HUES64 (cell line): ENCODE data around the gene PPIL4.

Experiments used
- H3K27ac ChIP-seq: 2 replicates; pipeline ENCODE4 v1.7.0; 2013; ENCODE audit warnings: low read depth, low read length, inconsistent platforms
- H3K27me3 ChIP-seq: 2 replicates; pipeline ENCODE4 v1.6.1; 2013; ENCODE audit warnings: mild to moderate bottlenecking, low read length; ENCODE audit not compliant: insufficient read depth
- H3K36me3 ChIP-seq: 2 replicates; pipeline ENCODE4 v1.6.1; 2013; ENCODE audit warnings: mild to moderate bottlenecking, low read length; ENCODE audit not compliant: insufficient read depth
- H3K4me1 ChIP-seq: 2 replicates; pipeline ENCODE4 v1.6.1; 2013; ENCODE audit warnings: mild to moderate bottlenecking, low read length, moderate library complexity; ENCODE audit not compliant: insufficient read depth
- H3K4me3 ChIP-seq: 2 replicates; pipeline ENCODE4 v1.5.1; 2013; ENCODE audit warnings: mild to moderate bottlenecking, low read length, moderate library complexity
- H3K9ac ChIP-seq: 2 replicates; pipeline ENCODE4 v1.6.1; 2013; ENCODE audit warnings: mild to moderate bottlenecking, low read depth, low read length
- H3K9me3 ChIP-seq: 2 replicates; pipeline ENCODE4 v1.6.1; 2013; ENCODE audit warnings: low read depth, low read length; ENCODE audit not compliant: insufficient read depth
- WGBS: fragments of 150-250, 120-280 bp; methylation state at CpG from one replicate; pipeline ENCODE4 v1.1.7; 2013; ENCODE audit warnings: missing lambda C conversion rate; 5-methylcytosine and 5-hydroxymethylcytosine counted together

Gene PPIL4

DNA sequence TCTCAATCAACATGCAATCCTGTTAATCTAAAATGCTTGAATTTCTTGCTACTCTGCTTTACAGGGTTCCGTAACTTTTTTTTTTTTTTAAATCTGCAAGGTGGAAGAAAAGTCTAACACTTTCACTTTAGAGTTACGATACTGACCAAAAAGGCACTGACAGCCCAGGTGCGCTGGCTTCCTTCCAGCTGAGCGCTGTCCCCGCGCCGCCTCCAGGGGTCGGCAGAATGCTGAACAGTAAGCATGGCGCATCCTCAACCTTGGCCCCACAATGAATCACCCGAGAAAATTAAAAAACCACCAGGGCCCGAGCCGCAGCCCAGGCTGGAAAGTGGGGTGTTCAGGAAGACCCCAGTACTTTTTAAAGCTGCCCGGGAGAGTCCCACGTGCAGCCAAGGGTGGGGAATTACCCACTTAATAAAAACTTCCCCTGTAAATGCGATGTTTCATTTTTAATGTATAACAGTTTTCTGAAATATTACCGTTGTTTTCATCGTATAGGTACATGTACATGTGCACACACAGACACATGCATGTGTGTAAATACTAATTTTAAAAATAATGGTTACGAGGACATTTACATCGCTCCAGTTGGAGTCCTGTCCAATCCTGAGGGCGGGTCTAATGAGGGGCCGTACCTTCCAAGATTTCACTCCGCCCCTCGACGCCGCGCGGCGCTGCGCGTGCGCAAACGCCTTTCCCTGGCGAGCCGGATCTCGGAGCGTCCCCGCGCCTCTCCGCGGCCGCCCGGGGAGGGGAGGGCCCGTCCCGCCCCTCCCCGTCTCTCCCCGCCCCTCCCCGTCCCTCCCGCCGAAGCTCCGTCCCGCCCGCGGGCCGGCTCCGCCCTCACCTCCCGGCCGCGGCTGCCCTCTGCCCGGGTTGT, 19.9 kb upstream of the PPIL4 start, which contains the start of gene GINM1:
TSS of gene GINM1 (plus strand) at position 849 of the 883 bp plus-strand sequence. CDS start 40 bp downstream, outside the sequence.
- Histone ChIP-seq H3K4me1 (no peaks in the 10 kb centered on the region), H3K4me3 (peak within 1 kb of the TSS; percentile 93), H3K27me3 (peaks cover 5% of the 10 kb centered on the region; the same call in 1 of the 2 replicates), H3K27ac (peak within 1 kb of the TSS; percentile 90), H3K9me3 (no peaks in the 10 kb centered on the region), H3K9ac (peak within 1 kb of the TSS; percentile 92), H3K36me3 (no peaks in the 10 kb centered on the region)
- under 1% methylated on average over 55 of the region's 59 CpGs for WGBS

DNA sequence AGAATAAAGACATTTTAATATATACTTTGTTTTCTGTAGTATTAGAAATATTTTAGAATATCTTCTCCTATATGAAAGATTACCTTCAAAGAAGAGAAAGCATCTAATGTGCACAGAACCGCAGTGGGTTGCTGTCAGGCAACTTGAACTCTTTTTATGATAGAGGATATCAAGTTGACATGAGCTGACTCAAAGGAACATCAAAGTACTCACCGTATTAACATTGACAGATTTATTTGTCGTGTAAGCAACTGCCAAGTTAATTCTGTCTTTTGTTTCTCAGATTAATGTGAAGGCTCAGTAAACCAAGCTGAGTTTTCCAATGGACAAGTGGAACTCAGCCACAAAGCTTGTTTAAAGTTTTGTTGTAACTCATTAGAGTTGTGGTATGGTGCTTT, 18.1 kb upstream of the PPIL4 start:
- WGBS, result 82% methylated on average over 3 of the region's 3 CpGs
- H3K36me3 ChIP-seq, result no peaks in the 10 kb centered on the region
- no peaks in the 10 kb centered on the region for H3K4me1 ChIP-seq
- no peak overlapping the region for H3K9ac ChIP-seq
- no peaks in the 10 kb centered on the region for H3K9me3 ChIP-seq
- no peak overlapping the region for H3K27ac ChIP-seq
- no peak overlapping the region for H3K4me3 ChIP-seq
- peaks cover 8% of the 10 kb centered on the region; the same call in 1 of the 2 replicates for H3K27me3 ChIP-seq

DNA sequence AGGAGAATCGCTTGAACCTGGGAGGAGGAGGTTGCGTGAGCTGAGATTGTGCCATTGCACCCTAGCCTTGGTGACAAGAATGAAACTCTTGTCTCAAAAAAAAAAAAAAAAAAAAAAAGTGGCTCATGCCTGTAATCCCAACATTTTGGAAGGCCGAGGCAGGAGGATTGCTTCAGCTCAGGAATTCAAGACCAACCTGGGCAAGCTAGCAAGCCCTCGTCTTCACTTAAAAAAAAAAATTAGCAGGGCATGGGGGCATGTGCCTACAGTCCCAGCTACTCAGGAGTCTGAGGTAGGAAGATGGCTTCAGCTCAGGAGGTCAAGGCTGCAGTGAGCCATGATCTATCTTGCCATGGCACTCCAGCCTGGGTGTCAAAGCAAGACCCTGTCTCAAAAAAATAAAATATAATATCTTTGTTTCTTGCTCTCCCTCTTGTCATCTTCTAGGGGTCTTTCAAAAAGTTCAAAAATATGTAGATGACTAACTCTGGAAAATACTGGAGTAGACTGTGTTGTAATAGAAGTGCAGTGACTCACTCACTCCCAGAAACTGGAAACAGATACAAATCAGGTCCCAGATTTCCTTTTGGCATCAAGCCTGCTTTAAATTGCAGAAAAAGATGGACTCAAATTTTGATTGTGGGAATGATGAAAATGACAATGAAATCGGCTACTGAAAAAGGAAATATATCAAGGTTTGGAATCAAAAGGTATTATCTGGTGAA, 17.5 kb upstream of the PPIL4 start:
- H3K27me3 ChIP-seq, result peaks cover 11% of the 10 kb centered on the region; the same call in 1 of the 2 replicates
- no peak overlapping the region for H3K4me3 ChIP-seq
- WGBS, result 87% methylated on average over 5 of the region's 5 CpGs
- H3K4me1 ChIP-seq, result no peaks in the 10 kb centered on the region
- no peak overlapping the region for H3K27ac ChIP-seq
- no peak overlapping the region for H3K9ac ChIP-seq
- H3K36me3 ChIP-seq, result no peaks in the 10 kb centered on the region
- H3K9me3 ChIP-seq, result no peaks in the 10 kb centered on the region

DNA sequence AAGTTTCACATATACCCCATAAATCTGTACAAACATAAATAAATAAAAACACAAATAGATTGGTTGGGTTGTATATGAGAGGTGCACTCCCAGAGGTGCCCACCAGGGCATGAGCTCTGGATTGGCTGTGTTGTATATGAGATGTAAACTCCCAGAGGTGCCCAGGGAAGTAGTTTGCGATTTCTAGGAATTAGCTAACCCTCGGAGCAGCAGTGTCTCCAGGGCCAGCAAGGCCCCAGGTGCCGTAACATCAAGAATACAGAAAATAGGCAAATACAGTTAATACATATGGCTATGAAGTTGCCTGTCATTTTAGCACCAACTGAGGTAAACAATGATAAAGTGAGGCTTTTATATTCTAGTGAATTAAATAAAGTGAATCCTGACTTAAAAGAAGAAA, 14.9 kb upstream of the PPIL4 start:
- Histone ChIP-seq H3K4me1 (no peaks in the 10 kb centered on the region), H3K4me3 (no peak overlapping the region), H3K27ac (no peak overlapping the region), H3K9ac (no peak overlapping the region), H3K9me3 (no peaks in the 10 kb centered on the region), H3K36me3 (no peaks in the 10 kb centered on the region), H3K27me3 (peaks cover 20% of the 10 kb centered on the region; the same call in 1 of the 2 replicates)
- 69% methylated on average over 3 of the region's 3 CpGs for WGBS

DNA sequence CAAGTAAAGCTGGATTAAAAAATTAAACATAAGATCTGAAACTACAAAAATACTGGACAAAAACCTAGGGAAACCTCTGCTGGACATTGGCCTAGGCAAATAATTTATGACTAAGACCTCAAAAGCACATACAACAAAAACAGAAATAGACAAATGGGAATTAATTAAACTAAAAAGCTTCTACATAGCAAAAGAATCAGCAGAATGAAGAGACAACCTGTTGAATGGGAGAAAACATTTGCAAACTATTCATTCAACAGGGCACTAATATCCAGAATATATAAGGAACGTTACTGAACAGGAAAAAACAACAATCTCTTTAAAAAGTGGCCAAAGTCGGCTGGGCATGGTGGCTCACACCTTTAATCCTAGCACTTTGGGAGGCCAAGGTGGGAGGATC, 13.5 kb upstream of the PPIL4 start:
- Histone ChIP-seq H3K27me3 (peaks cover 18% of the 10 kb centered on the region; the same call in 1 of the 2 replicates), H3K27ac (no peak overlapping the region), H3K9ac (no peak overlapping the region), H3K9me3 (no peaks in the 10 kb centered on the region), H3K4me1 (no peaks in the 10 kb centered on the region), H3K36me3 (no peaks in the 10 kb centered on the region), H3K4me3 (no peak overlapping the region)
- 86% methylated on average over 2 of the region's 2 CpGs for WGBS

DNA sequence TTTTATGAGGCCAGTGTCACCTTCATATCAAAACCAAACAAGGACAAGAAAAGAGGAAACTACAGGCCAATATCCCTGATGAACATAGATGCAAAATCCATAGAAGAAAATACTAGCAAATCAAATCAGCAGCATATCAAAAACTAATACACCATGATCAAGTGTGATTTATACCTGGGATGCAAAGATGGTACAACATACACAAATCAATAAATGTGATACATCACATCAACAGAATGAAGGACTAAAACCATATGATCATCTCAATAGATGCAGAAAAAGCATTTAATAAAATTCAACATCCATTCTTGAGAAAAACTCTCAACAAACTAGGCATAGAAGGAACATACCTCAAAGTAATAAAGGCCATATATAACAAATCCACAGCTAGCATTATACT, 12.2 kb upstream of the PPIL4 start:
- peaks cover 14% of the 10 kb centered on the region; the same call in 1 of the 2 replicates for H3K27me3 ChIP-seq
- no peaks in the 10 kb centered on the region for H3K9me3 ChIP-seq
- H3K4me1 ChIP-seq, result no peaks in the 10 kb centered on the region
- H3K9ac ChIP-seq, result no peak overlapping the region
- no peak overlapping the region for H3K4me3 ChIP-seq
- no peak overlapping the region for H3K27ac ChIP-seq
- H3K36me3 ChIP-seq, result no peaks in the 10 kb centered on the region

DNA sequence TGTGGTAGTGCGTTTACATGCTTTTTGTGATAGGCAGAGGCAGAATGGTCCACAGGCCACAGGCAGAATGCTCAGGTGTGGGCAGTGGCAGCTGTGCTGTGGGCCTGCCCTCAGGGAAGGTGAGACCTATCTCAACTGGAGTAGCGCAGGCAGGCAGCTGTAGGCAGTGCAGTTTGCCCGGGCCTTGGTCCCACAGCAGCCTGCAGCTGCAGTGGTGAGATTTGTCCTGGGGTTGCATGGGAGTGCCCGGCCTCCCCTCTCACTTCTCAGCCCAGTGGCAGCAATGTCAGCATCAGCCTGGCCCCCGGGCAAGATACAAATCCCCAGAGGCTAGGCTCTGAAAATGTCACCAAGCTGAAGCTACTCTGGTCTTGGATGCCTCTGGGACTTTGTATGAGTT, 6.1 kb upstream of the PPIL4 start:
- WGBS, result 88% methylated on average over 5 of the region's 5 CpGs

DNA sequence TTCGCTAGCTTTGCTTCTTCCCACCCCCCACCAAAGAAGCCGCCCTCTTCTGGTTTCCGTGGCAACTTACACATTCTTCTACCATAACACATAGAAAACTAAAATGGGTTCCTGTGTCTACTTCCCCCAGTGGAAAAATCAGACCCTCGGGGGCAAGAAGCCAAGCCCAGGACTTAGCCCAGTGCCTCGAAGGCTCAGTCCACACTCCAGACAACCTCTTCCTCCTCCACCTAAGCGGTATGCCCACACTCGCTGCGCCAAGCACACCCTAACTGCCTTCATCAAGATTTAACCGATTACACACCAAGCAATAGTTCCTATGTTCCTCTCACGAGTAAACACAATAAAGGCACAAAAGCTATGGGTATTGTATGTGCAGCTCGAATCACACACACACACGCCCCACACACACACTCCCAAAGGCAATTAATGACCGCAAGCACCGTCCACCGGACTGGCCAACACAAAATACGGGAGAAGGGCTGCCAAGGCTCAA, 537 bp downstream of the PPIL4 start:
- 2% methylated on average over 16 of the region's 16 CpGs for WGBS
- peak overlapping the region; percentile 99 for H3K27ac ChIP-seq

More for the DNA sequence above, 6.1 kb upstream of the PPIL4 start:
- H3K36me3 ChIP-seq, result no peaks in the 10 kb centered on the region
- peaks cover 15% of the 10 kb centered on the region for H3K27me3 ChIP-seq
- no peaks in the 10 kb centered on the region for H3K4me1 ChIP-seq
- no peak overlapping the region; the same call in 1 of the 2 replicates for H3K9ac ChIP-seq
- no peaks in the 10 kb centered on the region for H3K9me3 ChIP-seq
- H3K4me3 ChIP-seq, result no peak overlapping the region
- H3K27ac ChIP-seq, result no peak overlapping the region

DNA sequence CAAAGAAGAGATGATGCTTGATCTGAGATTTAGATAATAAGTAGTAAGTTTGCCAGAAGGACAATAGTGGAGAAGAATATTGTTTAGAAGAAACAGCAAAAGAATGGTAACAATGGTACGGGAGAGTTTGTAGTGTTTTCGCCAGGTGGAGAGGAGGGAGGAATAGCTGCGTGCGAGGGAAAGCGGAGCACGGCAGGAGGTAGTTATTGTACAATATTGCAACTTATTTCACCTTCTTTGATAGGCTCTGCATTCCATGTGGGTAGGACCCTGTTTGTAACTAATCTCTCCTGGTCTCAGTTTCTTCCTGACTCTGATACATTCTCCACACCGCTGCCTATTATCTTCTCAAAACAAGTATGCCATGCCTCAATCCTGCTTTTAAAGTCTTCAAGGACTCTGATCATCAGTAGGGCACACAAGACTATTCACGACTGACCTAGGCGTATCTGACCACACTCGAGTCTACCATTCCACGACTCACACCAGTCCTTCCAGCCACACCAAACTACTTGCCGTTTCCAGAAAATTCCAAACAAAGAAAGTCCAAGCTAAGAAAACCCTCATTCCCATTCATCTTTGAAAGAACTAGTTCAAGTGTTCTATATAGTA, 1.1 kb downstream of the PPIL4 start:
- peaks cover 3% of the 10 kb centered on the region; the same call in 1 of the 2 replicates for H3K4me1 ChIP-seq
- H3K4me3 ChIP-seq, result peak overlapping the region; percentile 99
- WGBS, result 36% methylated on average over 12 of the region's 12 CpGs
- H3K36me3 ChIP-seq, result peaks cover 12% of the 10 kb centered on the region
- no peaks in the 10 kb centered on the region for H3K9me3 ChIP-seq
- peaks cover 12% of the 10 kb centered on the region for H3K27me3 ChIP-seq
- no peak overlapping the region for H3K27ac ChIP-seq
- H3K9ac ChIP-seq, result peak overlapping the region; percentile 95

More for the DNA sequence above, 537 bp downstream of the PPIL4 start:
- Histone ChIP-seq H3K4me1 (peaks cover 3% of the 10 kb centered on the region; the same call in 1 of the 2 replicates), H3K9ac (peak overlapping the region; percentile 95), H3K4me3 (peak overlapping the region; percentile 99), H3K36me3 (peaks cover 7% of the 10 kb centered on the region), H3K27me3 (peaks cover 12% of the 10 kb centered on the region), H3K9me3 (no peaks in the 10 kb centered on the region)

DNA sequence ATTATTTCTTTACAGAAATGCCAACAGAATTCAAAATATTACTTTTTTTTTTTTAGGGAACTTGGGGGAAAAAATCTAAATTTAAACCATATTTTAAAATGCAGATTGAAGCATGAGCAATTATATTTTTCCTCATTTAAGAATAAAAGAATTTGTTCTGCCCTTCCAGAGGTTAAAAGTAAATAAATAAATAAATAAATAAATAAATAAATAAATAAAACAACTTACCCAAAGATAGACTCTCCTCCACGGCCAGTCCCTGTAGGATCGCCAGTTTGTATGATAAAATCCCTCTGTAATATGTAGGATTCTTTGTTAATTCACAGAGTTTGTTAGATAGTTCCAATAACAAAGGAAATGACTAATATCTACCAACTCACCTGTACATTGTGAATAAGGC, 4.7 kb downstream of the PPIL4 start:
- peaks cover 44% of the 10 kb centered on the region for H3K36me3 ChIP-seq
- H3K4me3 ChIP-seq, result no peak overlapping the region
- no peak overlapping the region for H3K27ac ChIP-seq
- H3K9ac ChIP-seq, result no peak overlapping the region
- H3K4me1 ChIP-seq, result peaks cover 3% of the 10 kb centered on the region; the same call in 1 of the 2 replicates
- no CpG with 5 or more reads among the region's 2 CpGs for WGBS
- no peaks in the 10 kb centered on the region for H3K9me3 ChIP-seq
- H3K27me3 ChIP-seq, result no peaks in the 10 kb centered on the region
